Mucosa of descending colon (tissue), 3 donors: ENCODE results near the gene FGG. TPM values are rescaled to one million over a fixed set of nuclear protein-coding genes. Genes with fewer than 3 reads are reported as not detected.

ENCODE experiments used
- ATAC-seq: fragments of 200-7000 bp; cut with Tn5 transposase; one replicate; pipeline ENCODE4 v1.9.1; 2020; ENCODE audit warnings: mild to moderate bottlenecking, moderate library complexity
- DNase-seq, 3 donors: peaks; one replicate each; pipeline ENCODE4 v3.0.0-alpha.2; 2020
- H3K36me3 ChIP-seq: fragments of 200-600 bp; one replicate; pipeline ENCODE4 v1.8.0; 2021; ENCODE audit warnings: low read depth, mild to moderate bottlenecking
- H3K4me1 ChIP-seq: fragments of 200-600 bp; one replicate; pipeline ENCODE4 v1.8.0; 2021; ENCODE audit warnings: low read depth, mild to moderate bottlenecking
- H3K4me3 ChIP-seq: fragments of 200-600 bp; one replicate; pipeline ENCODE4 v1.8.0; 2021; ENCODE audit warnings: mild to moderate bottlenecking
- H3K9me3 ChIP-seq: fragments of 200-600 bp; one replicate; pipeline ENCODE4 v1.8.0; 2021; ENCODE audit warnings: mild to moderate bottlenecking
- CTCF ChIP-seq: fragments of 200-600 bp; IDR thresholded peaks from one replicate; pipeline ENCODE4 v1.8.0; 2022; ENCODE audit warnings: antibody characterized with exemption, mild to moderate bottlenecking
- intact Hi-C, 2 donors: fragments of 100-400 bp; cut with DNase I in 1 of 2; cut with micrococcal nuclease in 1 of 2; formaldehyde crosslinking; loops; one replicate each; pipeline versions ENCODE4 v1.11.0 to v1.11.1; 2022; cut with DNase I, micrococcal nuclease
- total RNA-seq, 3 donors: library from RNA; stranded (reverse); fragmentation: NEBNext Ultra II Directional in 2 of 3; extraction: Animal tissue kit (Norgen Biotek cat#: 25700) in 2 of 3; gene quantifications; one replicate each; pipeline versions ENCODE4 v1.2.1 to v1.2.4, GENCODE V29; 2021 to 2023
- donor health status: DM: no; HTN: no; CAD: no; lungs with moderate emphysema.
- donor health status: DM: no; HTN: no; CAD: no.
- donor health status: DM: no; HTN: yes; CAD: no.

The FGG gene
- total RNA-seq, 3 donors from 2014 or later: 0.69 TPM; not detected in 2

- H3K36me3 ChIP-seq: no peaks in the 10 kb centered on the region
- intact Hi-C loops: no loop called here
- DNase-seq (peak in 1 of 3 donors; percentile 32), ATAC-seq (peak; percentile 99)
- TF ChIP-seq CTCF: no peak
- H3K9me3 ChIP-seq: no peaks in the 10 kb centered on the region
- H3K4me1 ChIP-seq: peaks cover 9% of the 10 kb centered on the region
- H3K4me3 ChIP-seq: no peak within 1 kb of the TSS
Measured at GRCh38 chr4:154590329-154591006, 22.0 kb downstream of the FGG start, which contains the start of gene FGA. TSS of gene FGA (minus strand) at chr4:154590742. CDS start at chr4:154590687, 55 bp downstream.

- DNase-seq (no peak), ATAC-seq (no peak)
- no peaks in the 10 kb centered on the region for H3K9me3 ChIP-seq
- intact Hi-C loops: no loop called here
- H3K36me3 ChIP-seq: no peaks in the 10 kb centered on the region
- H3K4me1 ChIP-seq: peaks cover 9% of the 10 kb centered on the region
- H3K4me3 ChIP-seq: no peak overlapping the region
- TF ChIP-seq CTCF: no peak
Measured at GRCh38 chr4:154589296-154590197, 22.9 kb downstream of the FGG start.

- no peak overlapping the region for H3K4me3 ChIP-seq
- no peaks in the 10 kb centered on the region for H3K36me3 ChIP-seq
- H3K9me3 ChIP-seq: no peaks in the 10 kb centered on the region
- DNase-seq (no peak), ATAC-seq (no peak)
- intact Hi-C loops: no loop called here
- TF ChIP-seq CTCF: no peak
- peaks cover 9% of the 10 kb centered on the region for H3K4me1 ChIP-seq
Measured at GRCh38 chr4:154588198-154588597, 24.3 kb downstream of the FGG start.

- no peak for DNase-seq
- H3K4me3 ChIP-seq: no peak overlapping the region
- peaks cover 9% of the 10 kb centered on the region for H3K4me1 ChIP-seq
- no peak for ATAC-seq
- H3K9me3 ChIP-seq: no peaks in the 10 kb centered on the region
- H3K36me3 ChIP-seq: no peaks in the 10 kb centered on the region
- intact Hi-C loops: no loop called here
- no peak for TF ChIP-seq CTCF
Measured at GRCh38 chr4:154586296-154587033, 26.0 kb downstream of the FGG start.

- Histone ChIP-seq H3K4me1 (peaks cover 4% of the 10 kb centered on the region), H3K9me3 (no peaks in the 10 kb centered on the region), H3K4me3 (no peak overlapping the region), H3K36me3 (no peaks in the 10 kb centered on the region)
- ATAC-seq (no peak), DNase-seq (no peak)
- intact Hi-C loops: no loop called here
- no peak for TF ChIP-seq CTCF
Measured at GRCh38 chr4:154585369-154586018, 27.0 kb downstream of the FGG start.
